Measurements from ENCODE around the gene PSTPIP1.
"Not testable (repeated sequence)": the region's sequence is repeated elsewhere in the genome, so short reads cannot be mapped to it uniquely, and the experiment has no call there.

Gene PSTPIP1

GRCh38 chr15:76994971-76995945 is at the start of gene PSTPIP1:
Gene PSTPIP1 (plus strand): TSS chr15:76995126. CDS start chr15:76995574, 448 bp downstream.
- peak; percentile 83 for FAIRE-seq
- DNase-seq (ENCODE audit: extremely low spot score, insufficient read length, low read depth): no peak

- no peak for DNase-seq (ENCODE audit: extremely low spot score, insufficient read length, low read depth)
- no peak for FAIRE-seq
Measured at GRCh38 chr15:76945494-76946093, 49.3 kb upstream of the PSTPIP1 start.

GRCh38 chr15:76947454-76947853 is 47.5 kb upstream of the PSTPIP1 start:
- DNase-seq (ENCODE audit: extremely low spot score, insufficient read length, low read depth): no peak
- FAIRE-seq: no peak

GRCh38 chr15:76951220-76951619 is 43.7 kb upstream of the PSTPIP1 start:
- FAIRE-seq (no peak), DNase-seq (ENCODE audit: extremely low spot score, insufficient read length, low read depth) (no peak)

- FAIRE-seq (no peak), DNase-seq (ENCODE audit: extremely low spot score, insufficient read length, low read depth) (no peak)
Measured at GRCh38 chr15:76953913-76954312, 41.0 kb upstream of the PSTPIP1 start.

- DNase-seq (ENCODE audit: extremely low spot score, insufficient read length, low read depth) (no peak), FAIRE-seq (no peak)
Measured at GRCh38 chr15:76954744-76955143, 40.2 kb upstream of the PSTPIP1 start.

GRCh38 chr15:76961268-76962011 is 33.5 kb upstream of the PSTPIP1 start:
- no peak for FAIRE-seq

GRCh38 chr15:76962337-76963013 is 32.5 kb upstream of the PSTPIP1 start:
- DNase-seq (ENCODE audit: extremely low spot score, insufficient read length, low read depth) (no peak), FAIRE-seq (no peak)

More at GRCh38 chr15:76961268-76962011, 33.5 kb upstream of the PSTPIP1 start:
- no peak for DNase-seq (ENCODE audit: extremely low spot score, insufficient read length, low read depth)

GRCh38 chr15:76963596-76963995 is 31.3 kb upstream of the PSTPIP1 start:
- FAIRE-seq (no peak), DNase-seq (ENCODE audit: extremely low spot score, insufficient read length, low read depth) (no peak)

- DNase-seq (ENCODE audit: extremely low spot score, insufficient read length, low read depth) (no peak), FAIRE-seq (no peak)
Measured at GRCh38 chr15:76964157-76964556, 30.8 kb upstream of the PSTPIP1 start.

- FAIRE-seq: not testable (repeated sequence)
Measured at GRCh38 chr15:76966051-76966450, 28.9 kb upstream of the PSTPIP1 start.

GRCh38 chr15:76967067-76967466 is 27.9 kb upstream of the PSTPIP1 start:
- DNase-seq (ENCODE audit: extremely low spot score, insufficient read length, low read depth) (no peak), FAIRE-seq (no peak)

More at GRCh38 chr15:76966051-76966450, 28.9 kb upstream of the PSTPIP1 start:
- not testable (repeated sequence) for DNase-seq (ENCODE audit: extremely low spot score, insufficient read length, low read depth)

- DNase-seq (ENCODE audit: extremely low spot score, insufficient read length, low read depth) (no peak), FAIRE-seq (no peak)
Measured at GRCh38 chr15:76968306-76968705, 26.6 kb upstream of the PSTPIP1 start.

GRCh38 chr15:76972389-76973361 is 22.3 kb upstream of the PSTPIP1 start:
- FAIRE-seq (no peak), DNase-seq (ENCODE audit: extremely low spot score, insufficient read length, low read depth) (no peak)

GRCh38 chr15:76973362-76973743 is 21.6 kb upstream of the PSTPIP1 start:
- DNase-seq (ENCODE audit: extremely low spot score, insufficient read length, low read depth) (no peak), FAIRE-seq (peak; percentile 48)

GRCh38 chr15:76973906-76974305 is 21.0 kb upstream of the PSTPIP1 start:
- FAIRE-seq: no peak
- no peak for DNase-seq (ENCODE audit: extremely low spot score, insufficient read length, low read depth)

GRCh38 chr15:76974456-76975036 is 20.4 kb upstream of the PSTPIP1 start:
- FAIRE-seq: no peak

GRCh38 chr15:76976141-76976540 is 18.8 kb upstream of the PSTPIP1 start:
- DNase-seq (ENCODE audit: extremely low spot score, insufficient read length, low read depth): no peak
- FAIRE-seq: no peak

More at GRCh38 chr15:76974456-76975036, 20.4 kb upstream of the PSTPIP1 start:
- DNase-seq (ENCODE audit: extremely low spot score, insufficient read length, low read depth): no peak

Measured in GM18507 (cell line).